Mesothelial cell of epicardium (in vitro differentiated cells): Measurements from ENCODE around the gene RGR. TPM values are rescaled to one million over a fixed set of nuclear protein-coding genes. Genes with fewer than 3 reads are reported as not detected.

Experiments
- DNase-seq, 2 experiments: peaks; one replicate each; pipeline ENCODE4 v3.0.0; 2021; ENCODE audit warnings: low spot score in 2 of 2; ENCODE audit not compliant: unreplicated experiment in 2 of 2
- H3K27ac Mint-ChIP-seq: 2 replicates; pipeline ENCODE4 v1.8.0; 2021; ENCODE audit warnings: mixed read lengths
- H3K27me3 Mint-ChIP-seq: 2 replicates; pipeline ENCODE4 v1.8.0; 2021; ENCODE audit warnings: low read depth, mixed read lengths
- H3K36me3 Mint-ChIP-seq: 2 replicates; pipeline ENCODE4 v1.8.0; 2021; ENCODE audit warnings: mixed read lengths
- H3K4me1 Mint-ChIP-seq: 2 replicates; pipeline ENCODE4 v1.8.0; 2021; ENCODE audit warnings: mixed read lengths
- H3K4me3 Mint-ChIP-seq: 2 replicates; pipeline ENCODE4 v1.8.0; 2021; ENCODE audit warnings: mild to moderate bottlenecking, moderate library complexity, mixed read lengths
- H3K9me3 Mint-ChIP-seq: 2 replicates; pipeline ENCODE4 v1.8.0; 2021; ENCODE audit warnings: mixed read lengths
- total RNA-seq: library from RNA; stranded (reverse); gene quantifications from 3 replicates; pipeline ENCODE4 v1.2.1, GENCODE V29; 2021
- TF ChIP-seq, protein P1 (sequence below): fragments of 200-600 bp; sonication (generic); IDR thresholded peaks from one replicate; pipeline ENCODE4 v1.5.0; 2021; ENCODE audit warnings: antibody characterized with exemption; ENCODE audit not compliant: unreplicated experiment

Gene RGR
- not detected in 3 replicates for total RNA-seq

DNA sequence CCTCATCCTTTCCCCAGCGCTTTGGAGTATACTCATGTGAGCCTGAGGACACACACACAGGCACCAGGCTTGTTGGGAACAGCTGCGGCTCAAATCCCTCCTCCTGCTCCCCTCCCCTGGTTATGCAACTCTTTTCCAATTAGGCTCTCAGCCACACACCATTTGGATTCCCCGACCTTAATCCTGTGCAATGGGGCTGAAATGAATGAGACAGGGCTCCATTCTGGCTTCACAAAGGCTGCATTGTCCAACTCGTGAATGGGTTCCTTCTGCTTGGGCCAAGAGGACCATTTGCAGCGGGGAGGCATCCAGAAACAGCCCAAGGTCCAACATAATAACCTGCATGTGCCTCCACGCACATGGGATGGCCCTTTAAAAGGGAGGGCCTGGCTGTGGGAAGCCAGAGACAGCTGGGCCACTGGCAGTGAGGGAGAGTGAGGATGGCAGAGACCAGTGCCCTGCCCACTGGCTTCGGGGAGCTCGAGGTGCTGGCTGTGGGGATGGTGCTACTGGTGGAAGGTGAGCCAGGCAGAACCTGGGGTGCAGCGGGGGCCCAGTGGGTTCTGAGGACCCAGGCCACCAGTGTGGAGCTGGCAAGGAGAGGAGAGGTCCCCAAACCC lies at the start of gene RGR:
TSS of gene RGR (plus strand) at position 403 of the 620 bp plus-strand sequence. CDS start at position 441, 38 bp downstream.
- Mint-ChIP-seq H3K9me3 (no peaks in the 10 kb centered on the region), H3K4me1 (no peaks in the 10 kb centered on the region), H3K27ac (no peak within 1 kb of the TSS), H3K4me3 (no peak within 1 kb of the TSS), H3K36me3 (no peaks in the 10 kb centered on the region), H3K27me3 (peaks cover 37% of the 10 kb centered on the region)
- TF ChIP-seq, protein P1, sequence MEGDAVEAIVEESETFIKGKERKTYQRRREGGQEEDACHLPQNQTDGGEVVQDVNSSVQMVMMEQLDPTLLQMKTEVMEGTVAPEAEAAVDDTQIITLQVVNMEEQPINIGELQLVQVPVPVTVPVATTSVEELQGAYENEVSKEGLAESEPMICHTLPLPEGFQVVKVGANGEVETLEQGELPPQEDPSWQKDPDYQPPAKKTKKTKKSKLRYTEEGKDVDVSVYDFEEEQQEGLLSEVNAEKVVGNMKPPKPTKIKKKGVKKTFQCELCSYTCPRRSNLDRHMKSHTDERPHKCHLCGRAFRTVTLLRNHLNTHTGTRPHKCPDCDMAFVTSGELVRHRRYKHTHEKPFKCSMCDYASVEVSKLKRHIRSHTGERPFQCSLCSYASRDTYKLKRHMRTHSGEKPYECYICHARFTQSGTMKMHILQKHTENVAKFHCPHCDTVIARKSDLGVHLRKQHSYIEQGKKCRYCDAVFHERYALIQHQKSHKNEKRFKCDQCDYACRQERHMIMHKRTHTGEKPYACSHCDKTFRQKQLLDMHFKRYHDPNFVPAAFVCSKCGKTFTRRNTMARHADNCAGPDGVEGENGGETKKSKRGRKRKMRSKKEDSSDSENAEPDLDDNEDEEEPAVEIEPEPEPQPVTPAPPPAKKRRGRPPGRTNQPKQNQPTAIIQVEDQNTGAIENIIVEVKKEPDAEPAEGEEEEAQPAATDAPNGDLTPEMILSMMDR, result no peak
- DNase-seq, result no peak

- Mint-ChIP-seq H3K9me3 (no peaks in the 10 kb centered on the region), H3K4me1 (no peaks in the 10 kb centered on the region), H3K36me3 (no peaks in the 10 kb centered on the region), H3K27me3 (peaks cover 95% of the 10 kb centered on the region), H3K27ac (no peak overlapping the region), H3K4me3 (no peak overlapping the region)
- DNase-seq, result no peak
- TF ChIP-seq, protein P1, result no peak
Measured at GRCh38 chr10:84196083-84196482, 48.8 kb upstream of the RGR start.

- Mint-ChIP-seq H3K36me3 (no peaks in the 10 kb centered on the region), H3K27ac (no peak overlapping the region), H3K4me3 (no peak overlapping the region), H3K27me3 (peaks cover 86% of the 10 kb centered on the region), H3K4me1 (no peaks in the 10 kb centered on the region), H3K9me3 (no peaks in the 10 kb centered on the region)
- DNase-seq, result no peak
- TF ChIP-seq, protein P1, result no peak
Measured at GRCh38 chr10:84196941-84197340, 47.9 kb upstream of the RGR start.

- Mint-ChIP-seq H3K9me3 (no peaks in the 10 kb centered on the region), H3K27me3 (peaks cover 83% of the 10 kb centered on the region), H3K36me3 (no peaks in the 10 kb centered on the region), H3K27ac (no peak overlapping the region), H3K4me3 (no peak overlapping the region), H3K4me1 (no peaks in the 10 kb centered on the region)
- TF ChIP-seq, protein P1, result no peak
- DNase-seq, result no peak
Measured at GRCh38 chr10:84197643-84198042, 47.2 kb upstream of the RGR start.

DNA sequence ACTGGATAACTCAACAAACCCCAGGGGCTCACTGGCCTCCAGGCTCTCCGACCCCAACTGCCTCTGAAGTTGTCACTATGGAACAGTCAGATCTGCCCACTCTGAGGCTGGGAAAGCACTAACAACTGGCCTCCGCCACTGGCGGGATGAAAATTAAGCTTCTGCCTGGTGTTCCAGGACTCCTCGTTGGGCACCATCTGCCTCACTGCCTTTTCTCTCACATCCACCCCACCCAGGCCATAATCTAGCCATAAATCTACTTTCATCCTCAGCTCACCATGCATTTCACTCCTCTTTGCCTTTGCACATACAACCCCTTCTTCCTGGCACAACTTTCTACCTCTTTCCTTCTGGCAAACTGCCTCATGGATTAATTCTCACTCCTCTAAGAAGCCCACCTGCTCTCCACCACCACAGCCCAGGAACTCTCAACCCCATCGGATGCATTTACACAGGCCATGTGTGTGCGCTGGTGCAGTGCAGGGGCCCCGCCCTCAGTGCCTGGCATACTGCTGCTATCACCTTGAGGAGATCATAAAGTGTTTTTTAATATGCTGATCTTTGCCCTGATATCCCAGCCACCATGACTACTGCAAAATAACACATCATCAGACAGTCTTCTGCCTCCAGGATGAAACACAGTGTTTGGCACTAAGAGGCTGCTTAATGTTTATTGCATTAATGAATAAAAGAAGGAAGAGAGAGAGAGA lies 46.5 kb upstream of the RGR start:
- TF ChIP-seq, protein P1, result no peak
- Mint-ChIP-seq H3K4me1 (no peaks in the 10 kb centered on the region), H3K4me3 (no peak overlapping the region), H3K36me3 (no peaks in the 10 kb centered on the region), H3K27me3 (peaks cover 76% of the 10 kb centered on the region), H3K9me3 (no peaks in the 10 kb centered on the region), H3K27ac (no peak overlapping the region)
- DNase-seq, result no peak
